ENCODE measurements around the gene FAM200B.

DNA sequence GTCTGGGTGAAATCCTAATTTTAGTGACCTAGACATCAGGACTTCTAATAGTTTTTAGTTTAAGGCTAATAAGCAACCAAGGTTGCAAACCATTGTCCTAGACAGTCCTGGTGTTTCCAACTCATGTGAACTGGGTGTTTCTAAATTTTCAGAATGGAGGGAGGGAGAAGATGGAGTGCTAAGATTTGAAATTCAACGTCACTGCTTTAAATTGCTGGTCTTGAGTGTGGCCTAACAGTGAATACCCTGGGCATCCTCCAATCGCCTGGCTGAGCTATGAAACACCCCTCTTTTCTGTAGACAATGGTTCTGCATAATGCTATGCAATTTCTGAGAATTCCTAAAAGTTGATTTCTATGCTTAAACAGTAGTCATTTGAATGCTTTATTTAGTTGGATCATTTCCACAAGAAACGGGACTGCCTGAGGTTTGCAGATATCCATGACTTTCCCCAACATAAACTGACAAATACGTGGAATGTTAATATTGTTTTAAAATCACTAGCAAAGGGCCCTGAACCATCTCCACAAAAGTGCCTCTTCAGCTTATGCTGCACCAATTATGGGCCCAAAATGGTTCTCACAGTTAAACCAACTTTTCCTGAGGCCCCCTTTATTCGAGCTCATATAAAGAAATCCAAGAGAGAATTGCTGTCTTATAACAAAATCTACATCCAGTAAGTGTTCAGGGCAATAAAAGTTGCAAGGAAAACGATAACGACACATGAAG is 27.6 kb upstream of the FAM200B start:
- TF ChIP-seq POLR2A (IDR thresholded peaks at IDR 0.05; ENCODE audit: extremely low read depth, insufficient read length) (no peak), CTCF (IDR thresholded peaks at IDR 0.05; ENCODE audit: low read depth, low read length) (no peak)
- TF ChIP-seq, protein P1, sequence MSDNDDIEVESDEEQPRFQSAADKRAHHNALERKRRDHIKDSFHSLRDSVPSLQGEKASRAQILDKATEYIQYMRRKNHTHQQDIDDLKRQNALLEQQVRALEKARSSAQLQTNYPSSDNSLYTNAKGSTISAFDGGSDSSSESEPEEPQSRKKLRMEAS (IDR thresholded peaks at IDR 0.05; ENCODE audit: low read depth, low read length) = no peak

All from NB4 (cell line).